Natural killer cell (primary cell): ENCODE results near the gene DENND1A. TPM values are rescaled to one million over a fixed set of nuclear protein-coding genes. Genes with fewer than 3 reads are reported as not detected.

Experiments used
- ATAC-seq, 3 donors: fragments of 150-1000 bp in 2 of 3; fragments of 200-7000 bp in 1 of 3; cut with Tn5 transposase; 1 replicate in 1 of 3; 2 replicates in 2 of 3; pipeline ENCODE4 v1.10.0; 2021; ENCODE audit warnings: mild to moderate bottlenecking in 2 of 3, moderate library complexity in 2 of 3
- DNase-seq, 2 donors: peaks; one replicate each; pipeline versions ENCODE4 v3.0.0 to v3.0.0-alpha.2; 2013 to 2021; ENCODE audit warnings: mixed read lengths in 1 of 2
- H3K27ac ChIP-seq: one replicate; pipeline ENCODE4 v1.5.1; 2013; ENCODE audit warnings: mild to moderate bottlenecking, low read length
- H3K27me3 ChIP-seq: one replicate; pipeline ENCODE4 v1.6.1; 2013; ENCODE audit warnings: low read length; ENCODE audit not compliant: control insufficient read depth, insufficient read depth
- H3K36me3 ChIP-seq: one replicate; pipeline ENCODE4 v1.6.1; 2013; ENCODE audit warnings: low read length; ENCODE audit not compliant: control insufficient read depth, insufficient read depth
- H3K4me1 ChIP-seq: one replicate; pipeline ENCODE4 v1.6.1; 2013; ENCODE audit warnings: low read length; ENCODE audit not compliant: control insufficient read depth, insufficient read depth
- H3K4me3 ChIP-seq: one replicate; pipeline ENCODE4 v1.5.1; 2013; ENCODE audit warnings: low read length
- H3K9me3 ChIP-seq: one replicate; pipeline ENCODE4 v1.6.1; 2013; ENCODE audit warnings: low read length; ENCODE audit not compliant: control insufficient read depth, insufficient read depth
- H3K27ac Mint-ChIP-seq, 2 donors: one replicate each; pipeline ENCODE4 v1.8.0; 2022; ENCODE audit warnings: mild to moderate bottlenecking in 2 of 2, mixed read lengths in 2 of 2, moderate library complexity in 1 of 2
- H3K27me3 Mint-ChIP-seq, 2 donors: one replicate each; pipeline ENCODE4 v1.8.0; 2022; ENCODE audit warnings: low read depth in 2 of 2, mixed read lengths in 2 of 2
- H3K36me3 Mint-ChIP-seq: one replicate; pipeline ENCODE4 v1.8.0; 2022; ENCODE audit warnings: mixed read lengths
- H3K4me1 Mint-ChIP-seq, 2 donors: one replicate each; pipeline ENCODE4 v1.8.0; 2022; ENCODE audit warnings: mixed read lengths in 2 of 2
- H3K4me3 Mint-ChIP-seq: one replicate; pipeline ENCODE4 v1.8.0; 2022; ENCODE audit warnings: mild to moderate bottlenecking, moderate library complexity, mixed read lengths
- H3K9me3 Mint-ChIP-seq, 2 donors: one replicate each; pipeline ENCODE4 v1.8.0; 2022; ENCODE audit warnings: mixed read lengths in 2 of 2
- CTCF ChIP-seq: fragments of 200-600 bp; IDR thresholded peaks from one replicate; pipeline ENCODE4 v1.8.0; 2022; ENCODE audit warnings: antibody characterized with exemption
- WGBS: methylation state at CpG from one replicate; pipeline ENCODE4 v1.1.7; 2013; ENCODE audit warnings: missing lambda C conversion rate; ENCODE audit not compliant: insufficient coverage; 5-methylcytosine and 5-hydroxymethylcytosine counted together
- intact Hi-C: fragments of 100-400 bp; cut with micrococcal nuclease; formaldehyde crosslinking; loops from one replicate; pipeline ENCODE4 v1.14.2; 2022
- total RNA-seq, 4 donors: library from RNA; stranded (reverse); fragments of 120-200 nt in 1 of 4; gene quantifications; one replicate each; pipeline versions ENCODE4 v1.2.3 to v1.2.4, GENCODE V29; 2013 to 2022

Gene DENND1A
- total RNA-seq, 3 donors from 2014 or later (not counting 1 experiment from before 2014, with no cell fraction given), result 27.8 to 37.6 (median 30.9) TPM

GRCh38 chr9:123556464-123557435 lies 373.2 kb downstream of the DENND1A start:
- intact Hi-C loops, result no loop called here
- WGBS, result 90% methylated on average over 22 of the region's 22 CpGs
- no peak for DNase-seq
- TF ChIP-seq CTCF, result no peak
- Histone ChIP-seq H3K4me1 (no peaks in the 10 kb centered on the region), H3K27ac (no peak overlapping the region), H3K27me3 (no peaks in the 10 kb centered on the region), H3K4me3 (no peak overlapping the region), H3K9me3 (no peaks in the 10 kb centered on the region), H3K36me3 (peaks cover 10% of the 10 kb centered on the region)
- Mint-ChIP-seq H3K9me3 (no peaks in the 10 kb centered on the region), H3K27me3 (no peaks in the 10 kb centered on the region), H3K4me1 (peaks cover 0 to 3% of the 10 kb centered on the region in 2 donors), H3K36me3 (no peaks in the 10 kb centered on the region), H3K27ac (no peak overlapping the region), H3K4me3 (no peak overlapping the region)
- no peak for ATAC-seq

- Histone ChIP-seq H3K4me1 (no peaks in the 10 kb centered on the region), H3K9me3 (no peaks in the 10 kb centered on the region), H3K4me3 (no peak overlapping the region), H3K27me3 (no peaks in the 10 kb centered on the region), H3K36me3 (peaks cover 10% of the 10 kb centered on the region), H3K27ac (no peak overlapping the region)
- WGBS, result 96% methylated on average over 3 of the region's 3 CpGs
- no peak for DNase-seq
- Mint-ChIP-seq H3K4me1 (peaks cover 0 to 5% of the 10 kb centered on the region in 2 donors), H3K27ac (no peak overlapping the region), H3K36me3 (no peaks in the 10 kb centered on the region), H3K9me3 (no peaks in the 10 kb centered on the region), H3K27me3 (no peaks in the 10 kb centered on the region), H3K4me3 (no peak overlapping the region)
- intact Hi-C loops, result no loop called here
- no peak for TF ChIP-seq CTCF
- no peak for ATAC-seq
Observed at GRCh38 chr9:123555646-123556045, 374.3 kb downstream of the DENND1A start.

GRCh38 chr9:123552530-123552929 lies 377.4 kb downstream of the DENND1A start:
- Histone ChIP-seq H3K27ac (no peak overlapping the region), H3K27me3 (no peaks in the 10 kb centered on the region), H3K9me3 (no peaks in the 10 kb centered on the region), H3K4me1 (no peaks in the 10 kb centered on the region), H3K36me3 (peaks cover 10% of the 10 kb centered on the region), H3K4me3 (no peak overlapping the region)
- no peak for TF ChIP-seq CTCF
- H3K27ac Mint-ChIP-seq, result no peak overlapping the region
- peaks cover 0 to 11% of the 10 kb centered on the region in 2 donors for H3K4me1 Mint-ChIP-seq
- no peaks in the 10 kb centered on the region for H3K27me3 Mint-ChIP-seq
- H3K4me3 Mint-ChIP-seq, result no peak overlapping the region
- WGBS, result 96% methylated on average over 4 of the region's 5 CpGs
- no peaks in the 10 kb centered on the region for H3K36me3 Mint-ChIP-seq
- DNase-seq (no peak), ATAC-seq (no peak)
- H3K9me3 Mint-ChIP-seq, result no peaks in the 10 kb centered on the region
- intact Hi-C loops, result no loop called here
